Body of pancreas (tissue), 4 donors: ENCODE results near the gene ADPRHL1.

ENCODE experiments used
- POLR2A ChIP-seq, 3 donors: fragments of 450-650 bp; IDR thresholded peaks; one replicate each; pipeline ENCODE4 v1.6.1; 2016; ENCODE audit warnings: antibody characterized with exemption in 3 of 3, mild to moderate bottlenecking in 2 of 3
- TF ChIP-seq, protein P1 (sequence below), 7 experiments: fragments of 450-650 bp in 4 of 7; fragments of 200-600 bp in 3 of 7; sonication (generic) in 3 of 7; IDR thresholded peaks; one replicate each; pipeline ENCODE4 v1.5.1; 2016 to 2019; ENCODE audit warnings: antibody characterized with exemption in 7 of 7

DNA sequence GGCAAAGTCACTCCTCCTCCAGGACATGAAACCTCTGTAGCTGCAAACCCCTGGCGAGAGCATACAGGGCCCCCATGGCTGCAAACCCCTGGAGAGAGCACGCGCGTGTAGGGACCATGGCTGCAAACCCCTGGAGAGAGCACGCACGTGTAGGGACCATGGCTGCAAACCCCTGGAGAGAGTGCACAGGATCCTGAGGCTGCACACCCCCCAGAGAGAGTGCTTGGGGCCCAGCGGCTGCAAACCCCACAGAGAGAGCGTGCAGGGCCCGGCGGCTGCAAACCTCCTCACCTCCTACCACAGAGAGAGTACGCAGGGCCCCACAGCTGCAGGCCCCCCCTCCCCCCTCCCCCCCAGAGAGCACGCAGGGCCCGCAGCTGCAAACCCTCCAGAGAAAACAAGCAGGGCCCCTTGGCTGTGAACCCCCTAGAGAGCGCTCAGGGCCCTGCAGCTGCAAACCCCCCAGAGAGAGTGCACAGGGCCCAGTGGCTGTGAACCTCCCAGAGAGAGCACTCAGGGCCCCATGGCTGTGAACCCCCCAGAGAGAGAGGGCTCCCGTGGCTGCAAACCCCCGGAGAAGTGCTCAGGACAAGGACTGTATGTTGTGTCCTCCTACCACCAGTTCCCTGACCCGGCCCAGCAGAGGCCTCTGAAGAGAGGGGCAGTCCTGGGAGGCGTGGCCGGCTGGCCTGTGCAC lies 7.3 kb downstream of the ADPRHL1 start:
- TF ChIP-seq, protein P1, sequence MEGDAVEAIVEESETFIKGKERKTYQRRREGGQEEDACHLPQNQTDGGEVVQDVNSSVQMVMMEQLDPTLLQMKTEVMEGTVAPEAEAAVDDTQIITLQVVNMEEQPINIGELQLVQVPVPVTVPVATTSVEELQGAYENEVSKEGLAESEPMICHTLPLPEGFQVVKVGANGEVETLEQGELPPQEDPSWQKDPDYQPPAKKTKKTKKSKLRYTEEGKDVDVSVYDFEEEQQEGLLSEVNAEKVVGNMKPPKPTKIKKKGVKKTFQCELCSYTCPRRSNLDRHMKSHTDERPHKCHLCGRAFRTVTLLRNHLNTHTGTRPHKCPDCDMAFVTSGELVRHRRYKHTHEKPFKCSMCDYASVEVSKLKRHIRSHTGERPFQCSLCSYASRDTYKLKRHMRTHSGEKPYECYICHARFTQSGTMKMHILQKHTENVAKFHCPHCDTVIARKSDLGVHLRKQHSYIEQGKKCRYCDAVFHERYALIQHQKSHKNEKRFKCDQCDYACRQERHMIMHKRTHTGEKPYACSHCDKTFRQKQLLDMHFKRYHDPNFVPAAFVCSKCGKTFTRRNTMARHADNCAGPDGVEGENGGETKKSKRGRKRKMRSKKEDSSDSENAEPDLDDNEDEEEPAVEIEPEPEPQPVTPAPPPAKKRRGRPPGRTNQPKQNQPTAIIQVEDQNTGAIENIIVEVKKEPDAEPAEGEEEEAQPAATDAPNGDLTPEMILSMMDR (IDR thresholded peaks at IDR 0.05), result no peak
- TF ChIP-seq POLR2A (IDR thresholded peaks at IDR 0.05), result no peak
